Cardiac septum (tissue), 1 donor: ENCODE results near the gene SEMA5A. TPM values are rescaled to one million over a fixed set of nuclear protein-coding genes. Genes with fewer than 3 reads are reported as not detected.
"Not testable (repeated sequence)": the region's sequence is repeated elsewhere in the genome, so short reads cannot be mapped to it uniquely, and the experiment has no call there.

Experiments
- DNase-seq: peaks from one replicate; pipeline ENCODE4 v3.0.0-alpha.2; 2020; ENCODE audit warnings: low spot score
- intact Hi-C: fragments of 100-400 bp; cut with DNase I; formaldehyde crosslinking; loops from one replicate; pipeline ENCODE4 v1.14.0; 2022
- total RNA-seq: library from RNA; stranded (reverse); fragmentation: NEBNext Ultra II Directional; extraction: Animal tissue kit (Norgen Biotek cat#: 25700); gene quantifications from one replicate; pipeline ENCODE4 v1.2.1, GENCODE V29; 2021
- donor health status: DM: no; HTN: no; CAD: no.

Gene SEMA5A
- total RNA-seq, 1 donor from 2014 or later: 75.8 TPM

DNA sequence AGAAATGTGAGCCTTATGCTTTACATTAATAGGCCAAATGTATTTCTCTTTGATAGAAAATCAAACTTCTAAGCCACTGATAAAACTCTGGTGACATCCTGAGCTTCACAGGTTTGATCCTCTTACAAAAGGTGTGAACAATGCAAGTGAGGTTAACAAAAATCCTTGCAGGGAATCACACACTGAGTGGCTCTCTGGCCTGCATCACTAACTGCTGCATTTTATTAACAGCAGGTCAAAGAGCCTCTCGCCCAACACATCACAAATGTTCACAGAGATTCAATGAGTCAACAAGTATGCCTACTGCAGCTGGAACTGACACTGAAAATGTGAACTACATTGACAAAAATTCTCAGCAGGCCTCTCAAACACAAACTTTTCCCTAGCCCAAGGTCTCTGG is 122.3 kb downstream of the SEMA5A start:
- no peak for DNase-seq
- intact Hi-C loops: no loop called here

DNA sequence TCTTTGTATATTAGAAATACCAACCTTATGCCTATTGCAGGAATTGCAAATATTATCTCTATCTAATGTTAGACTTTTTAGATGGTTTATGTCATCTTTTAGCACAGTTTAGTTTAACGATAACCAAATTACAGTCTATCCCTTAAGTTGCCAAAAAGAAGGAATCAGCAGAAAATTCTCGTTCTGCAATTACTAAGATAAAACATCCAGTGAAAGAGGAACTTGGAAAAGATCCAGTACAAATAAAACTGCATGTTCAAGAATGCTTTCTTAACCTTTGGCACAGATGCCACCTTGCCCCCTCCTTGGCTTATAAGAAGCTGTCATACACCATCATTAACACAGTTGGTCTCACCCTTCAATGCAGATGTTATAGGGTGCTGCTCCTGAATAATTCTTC is 124.0 kb downstream of the SEMA5A start:
- intact Hi-C loops: no loop called here

DNA sequence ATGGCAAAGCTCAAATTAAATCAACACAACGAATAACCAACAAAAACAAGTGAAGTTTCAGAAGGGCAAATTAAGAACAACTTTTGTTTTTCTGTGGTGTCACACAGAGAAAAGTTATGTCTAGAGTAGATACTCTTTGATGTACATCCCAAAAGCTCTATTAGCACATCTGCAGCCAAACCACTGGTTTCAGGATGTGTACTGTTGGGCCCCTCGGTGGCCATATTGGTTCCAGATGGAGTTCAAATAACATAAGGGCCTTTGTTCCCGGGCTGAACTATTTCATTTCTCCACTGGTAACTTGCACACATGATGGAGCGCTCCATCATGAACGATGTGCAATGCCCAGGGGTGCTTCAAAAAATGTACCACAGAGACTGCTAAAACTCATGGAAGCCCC is 126.1 kb downstream of the SEMA5A start:
- intact Hi-C loops: no loop called here
- no peak for DNase-seq

More for the DNA sequence above, 124.0 kb downstream of the SEMA5A start:
- DNase-seq: no peak

DNA sequence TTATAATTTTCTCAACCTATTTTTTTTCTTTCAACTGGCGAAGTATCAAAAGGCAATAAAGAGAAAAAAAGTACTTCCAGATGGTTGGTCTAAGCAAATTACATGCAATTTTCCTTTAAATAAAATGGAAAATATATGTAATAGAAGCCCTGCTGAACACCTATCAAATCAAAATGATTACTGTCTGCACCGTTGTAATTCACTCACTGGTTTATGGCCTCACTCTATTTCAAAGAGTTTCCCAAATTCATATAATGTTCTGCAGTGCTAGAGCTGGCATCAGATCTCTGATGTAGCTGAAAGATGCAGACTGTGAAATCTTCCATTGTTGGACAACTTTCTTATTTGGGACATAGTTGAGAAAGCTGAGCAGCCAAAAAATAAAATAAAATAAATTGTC is 130.3 kb downstream of the SEMA5A start:
- DNase-seq: no peak
- intact Hi-C loops: no loop called here

DNA sequence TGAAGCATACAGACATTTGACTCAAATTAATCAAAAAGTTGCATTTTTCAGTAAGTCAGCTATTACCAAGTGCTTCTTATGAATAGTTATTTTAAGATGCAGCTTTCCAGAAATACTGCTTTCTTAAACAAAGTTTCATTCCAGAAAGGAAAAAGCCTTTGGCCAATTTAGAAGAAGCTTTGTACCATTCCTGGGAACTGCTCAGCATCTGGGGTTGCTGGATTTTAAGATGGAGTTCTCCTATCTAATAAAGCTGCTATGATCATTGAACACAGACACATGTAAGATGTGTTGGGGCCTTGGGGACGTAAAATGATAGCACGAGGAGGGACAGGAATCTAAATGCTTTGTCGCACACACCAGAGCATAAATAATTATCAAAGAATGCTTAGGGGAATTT is 130.8 kb downstream of the SEMA5A start:
- intact Hi-C loops: no loop called here
- DNase-seq: no peak

DNA sequence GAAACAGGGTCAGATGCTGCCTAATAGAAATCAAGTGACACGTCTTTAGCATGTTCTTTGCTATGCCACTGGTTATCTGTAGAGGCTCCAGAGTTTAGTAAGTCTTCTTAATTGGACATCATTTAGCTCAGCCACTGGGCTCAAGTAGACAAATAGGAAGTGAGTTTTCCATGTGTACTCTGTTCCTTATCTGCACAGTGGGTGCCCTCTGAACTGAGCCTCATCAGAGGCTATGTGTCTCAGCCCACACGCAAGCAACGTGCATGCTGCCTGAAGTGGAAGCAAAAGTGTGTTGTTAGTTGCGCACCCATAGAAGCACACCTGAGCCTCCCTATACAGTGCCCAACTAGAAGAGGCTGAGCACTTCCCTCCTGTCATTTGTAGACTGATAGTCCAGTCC is 134.7 kb downstream of the SEMA5A start:
- intact Hi-C loops: no loop called here
- DNase-seq: no peak

DNA sequence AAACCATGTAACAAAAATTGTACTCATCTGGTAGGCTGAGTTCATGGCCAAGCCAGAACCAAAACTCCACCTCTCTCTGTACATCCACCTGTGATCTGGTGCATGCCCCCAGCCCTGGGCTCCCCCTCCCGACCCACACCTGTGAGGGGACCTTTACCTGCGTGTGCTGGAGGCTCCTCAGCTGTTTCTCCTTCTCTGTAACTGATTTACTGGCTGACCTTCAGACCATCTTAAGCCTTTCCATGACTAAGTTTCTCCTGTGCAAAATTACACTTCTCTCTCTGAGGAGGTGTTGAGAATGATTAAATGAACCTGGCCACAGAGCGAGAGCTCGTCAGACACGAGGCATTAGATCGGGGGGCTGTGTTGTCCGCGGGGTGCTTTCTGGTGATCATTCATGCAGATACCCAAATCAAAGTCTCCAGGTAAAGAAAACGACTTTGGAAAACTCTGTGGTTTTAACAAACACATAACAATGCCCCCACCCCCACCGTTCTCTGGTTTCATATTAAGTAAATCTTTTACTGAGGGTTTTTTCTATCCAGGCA is 136.4 kb downstream of the SEMA5A start:
- intact Hi-C loops: loop anchor here (5.0 kb wide), 1 partner anchor 42 kb away; no protein-coding TSS in a partner anchor
- no peak for DNase-seq

DNA sequence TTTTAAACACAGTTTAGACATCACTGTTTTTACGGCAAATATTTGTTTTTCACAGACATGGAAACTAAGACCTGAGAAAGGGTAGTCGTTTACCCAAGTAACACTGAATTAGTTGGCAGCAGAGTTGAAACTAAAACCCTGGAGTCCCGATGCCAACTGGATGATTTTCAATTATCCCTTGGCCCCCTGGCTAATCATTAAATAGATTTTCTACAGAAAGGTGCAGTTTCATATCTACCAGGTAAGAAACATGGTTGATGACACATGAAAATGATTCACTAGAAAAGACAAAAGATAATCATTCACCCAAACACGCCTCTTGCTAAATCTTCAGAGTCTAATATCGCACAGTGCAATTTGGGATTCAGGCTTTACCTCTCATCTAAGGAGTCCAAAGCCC is 136.9 kb downstream of the SEMA5A start:
- no peak for DNase-seq

DNA sequence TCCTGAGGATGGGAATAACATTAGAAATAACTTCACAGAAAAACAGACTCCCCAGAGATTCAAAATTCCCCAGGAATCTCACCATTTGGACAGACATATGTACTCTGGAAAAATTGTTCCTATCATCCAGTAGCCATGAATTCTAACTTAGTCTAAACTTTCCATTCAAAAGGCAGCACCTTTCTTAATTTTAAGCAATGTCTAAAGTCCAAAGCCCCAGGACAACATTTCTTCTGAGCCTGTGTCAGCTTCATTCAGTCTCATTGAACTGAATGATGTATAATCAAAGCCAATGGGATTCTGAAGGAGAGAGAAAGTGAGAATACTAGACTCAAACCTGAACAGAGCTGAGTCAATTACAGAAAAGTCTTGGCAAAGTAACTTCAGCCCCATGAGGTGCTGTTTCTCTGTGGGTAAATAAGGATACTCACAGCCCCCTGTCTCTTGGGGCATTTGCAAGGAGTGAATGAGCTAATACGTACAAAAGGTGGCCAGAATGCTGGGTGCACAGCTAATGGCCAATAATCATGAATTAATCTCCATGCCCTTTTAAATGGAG is 140.6 kb downstream of the SEMA5A start:
- no peak for DNase-seq
- intact Hi-C loops: loop anchor here (5.0 kb wide), 1 partner anchor 38 kb away; no protein-coding TSS in a partner anchor

More for the DNA sequence above, 136.9 kb downstream of the SEMA5A start:
- intact Hi-C loops: loop anchor here (5.0 kb wide), 1 partner anchor 42 kb away; no protein-coding TSS in a partner anchor

DNA sequence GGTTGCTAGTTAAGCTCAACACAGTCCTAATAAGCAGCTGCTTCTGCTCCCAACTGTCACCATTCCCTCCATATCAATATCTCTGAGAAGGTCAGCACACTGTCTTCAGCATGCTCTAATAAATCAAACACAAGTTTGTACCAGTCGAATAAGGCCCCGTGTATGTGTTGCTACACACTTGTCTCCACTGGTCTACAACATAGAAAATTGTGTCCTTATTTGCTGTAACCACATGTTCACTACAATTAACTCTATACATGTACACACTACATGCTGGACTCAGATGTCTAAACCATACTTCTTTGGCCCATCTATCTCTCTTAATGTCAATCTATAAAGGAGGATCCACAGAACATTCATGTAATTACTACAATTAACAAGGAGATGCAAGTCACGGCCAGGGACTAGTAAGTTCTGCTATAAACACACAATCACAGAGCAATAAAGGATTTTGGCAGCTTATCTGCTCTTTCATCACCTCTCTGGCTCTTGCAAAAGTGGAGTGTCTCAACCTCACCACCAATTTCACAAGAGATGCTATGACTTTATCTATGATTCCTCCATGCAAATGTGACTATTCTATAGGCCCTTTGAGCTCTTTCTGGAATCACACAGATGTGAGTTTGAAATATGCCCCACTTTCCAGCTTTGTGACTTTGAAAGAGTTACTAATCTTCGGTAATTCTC is 143.9 kb downstream of the SEMA5A start:
- DNase-seq: no peak
- intact Hi-C loops: no loop called here

DNA sequence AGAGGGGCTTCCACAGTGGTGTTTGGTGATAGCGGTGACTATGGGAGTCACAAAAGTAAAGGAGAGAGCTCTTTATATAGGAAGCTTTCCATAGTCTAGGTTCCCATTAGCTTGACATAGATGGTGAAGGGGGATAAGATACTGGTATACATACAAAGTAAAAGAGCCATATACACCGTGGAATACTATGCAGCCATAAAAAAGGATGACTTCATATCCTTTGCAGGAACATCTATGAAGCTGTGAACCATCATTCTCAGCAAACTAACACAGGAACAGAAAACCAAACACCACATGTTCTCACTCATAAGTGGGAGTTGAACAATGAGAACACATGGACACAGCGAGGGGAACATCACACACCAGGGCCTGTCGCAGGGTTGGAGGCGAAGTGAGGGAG is 146.1 kb downstream of the SEMA5A start:
- intact Hi-C loops: not testable (repeated sequence)

DNA sequence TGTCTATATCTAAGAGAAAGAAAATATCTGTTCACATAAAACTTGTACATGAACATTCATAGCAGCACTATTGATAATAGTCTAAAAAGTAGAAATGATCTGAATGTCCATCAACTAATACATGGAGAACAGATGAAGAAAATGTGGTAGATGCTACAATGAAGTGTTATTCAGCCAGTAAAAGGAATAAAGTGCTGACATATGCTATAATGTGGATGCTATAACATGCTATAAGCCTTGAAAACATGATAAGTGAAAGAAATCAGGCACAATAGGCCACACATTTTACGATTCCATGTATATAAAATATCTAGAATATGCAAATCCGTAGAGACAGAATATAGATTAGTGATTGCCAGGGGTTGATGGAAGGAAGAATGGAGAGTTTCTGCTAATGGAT is 146.8 kb downstream of the SEMA5A start:
- no peak for DNase-seq
- intact Hi-C loops: no loop called here

More for the DNA sequence above, 146.1 kb downstream of the SEMA5A start:
- not testable (repeated sequence) for DNase-seq

DNA sequence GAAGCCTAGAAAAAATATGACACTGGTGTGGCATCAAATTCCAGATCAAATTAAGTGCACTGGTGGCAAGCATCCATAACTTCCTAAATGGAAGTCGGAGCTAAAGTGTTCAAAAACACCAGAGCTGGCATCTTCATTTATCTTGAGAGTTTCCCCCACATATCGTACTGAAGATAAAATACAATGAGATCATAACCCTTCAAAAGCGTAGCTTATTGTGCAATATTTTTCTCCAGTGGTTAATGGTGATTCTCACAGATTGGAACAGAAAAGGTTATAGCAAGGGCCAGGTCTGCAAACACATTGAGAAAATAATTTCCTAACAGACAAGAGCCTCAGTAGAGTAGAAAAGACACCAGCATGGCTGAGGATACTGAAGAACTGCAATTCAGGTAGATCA is 147.6 kb downstream of the SEMA5A start:
- intact Hi-C loops: no loop called here

DNA sequence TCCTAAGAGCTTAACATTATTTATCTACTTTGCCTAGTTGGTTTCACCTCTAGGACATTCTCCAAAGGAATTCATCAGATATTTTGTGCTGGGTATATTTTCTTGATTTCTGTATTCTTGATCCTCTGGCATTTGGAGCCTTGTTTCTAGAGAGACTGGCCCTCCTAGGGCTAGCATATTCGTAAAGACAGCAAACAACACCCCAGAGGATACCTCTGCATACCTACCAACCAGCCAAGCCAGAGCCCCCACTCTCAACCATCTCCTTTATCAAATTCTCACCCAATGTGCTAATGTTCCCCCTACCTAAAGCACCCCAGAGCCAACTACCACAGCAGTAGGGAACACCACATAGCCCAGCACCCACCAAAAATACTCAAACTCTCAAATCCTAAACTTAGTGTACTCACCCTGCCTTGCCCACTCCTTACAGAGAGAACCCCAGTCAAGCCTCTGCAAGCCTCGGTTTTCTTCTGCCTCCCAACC is 149.5 kb downstream of the SEMA5A start:
- intact Hi-C loops: no loop called here
- DNase-seq: no peak

More for the DNA sequence above, 147.6 kb downstream of the SEMA5A start:
- DNase-seq: no peak

DNA sequence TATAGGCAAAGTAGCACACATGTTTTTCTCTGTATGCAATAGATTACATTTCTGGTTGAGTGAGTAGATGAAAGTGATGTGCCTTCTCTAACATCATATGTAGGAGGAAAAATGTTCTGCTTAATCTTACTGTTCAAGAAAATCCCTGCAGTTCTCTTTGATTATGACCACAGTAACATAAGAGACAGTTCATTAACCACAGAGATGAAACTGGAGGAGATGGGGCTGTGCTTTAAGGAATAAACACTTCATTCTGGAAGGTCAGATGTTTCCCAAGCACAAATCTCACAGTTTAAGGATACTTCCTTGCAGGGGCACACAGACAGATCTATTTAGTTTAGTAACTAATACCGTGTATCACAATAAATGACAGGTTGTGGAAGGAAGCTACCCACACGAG is 150.2 kb downstream of the SEMA5A start:
- DNase-seq: no peak
- intact Hi-C loops: no loop called here

DNA sequence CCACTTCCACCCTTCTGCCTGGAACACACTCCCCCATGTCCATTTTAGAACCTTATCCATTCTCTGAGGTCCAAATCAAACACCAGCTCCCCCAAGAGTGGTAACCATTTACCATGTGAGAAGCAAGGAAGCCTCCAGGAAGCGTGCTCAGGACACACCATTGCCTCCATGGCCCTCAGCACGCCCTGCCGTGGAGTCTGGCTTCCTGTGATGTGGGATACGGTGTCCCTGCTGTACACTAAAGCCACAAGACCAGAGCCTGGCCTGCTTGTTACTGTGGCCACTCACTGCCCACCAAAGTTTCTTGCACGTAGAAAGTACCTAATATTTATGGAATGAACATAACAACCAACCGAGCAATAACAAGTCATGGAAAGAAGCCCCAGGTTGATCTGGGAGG is 151.7 kb downstream of the SEMA5A start:
- DNase-seq: no peak
- intact Hi-C loops: no loop called here

DNA sequence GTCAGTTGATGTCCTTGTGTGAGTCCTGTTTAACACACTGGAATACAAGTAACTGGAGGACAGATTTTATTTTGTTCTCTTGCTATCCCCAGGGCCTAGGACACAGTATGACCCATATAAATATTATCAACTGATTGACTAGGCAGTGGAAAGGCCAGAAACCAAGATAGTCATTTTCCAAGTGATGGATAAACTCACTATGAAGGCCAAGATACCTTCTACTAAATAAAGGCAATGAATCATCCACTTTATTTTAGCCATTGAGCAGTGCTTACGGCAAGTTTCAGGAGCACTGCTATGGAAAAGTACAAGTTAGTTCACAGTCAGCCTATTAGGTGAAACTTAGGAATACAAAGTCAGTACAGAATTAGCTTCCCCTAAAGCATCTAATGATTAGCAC is 153.2 kb downstream of the SEMA5A start:
- intact Hi-C loops: no loop called here
- no peak for DNase-seq

DNA sequence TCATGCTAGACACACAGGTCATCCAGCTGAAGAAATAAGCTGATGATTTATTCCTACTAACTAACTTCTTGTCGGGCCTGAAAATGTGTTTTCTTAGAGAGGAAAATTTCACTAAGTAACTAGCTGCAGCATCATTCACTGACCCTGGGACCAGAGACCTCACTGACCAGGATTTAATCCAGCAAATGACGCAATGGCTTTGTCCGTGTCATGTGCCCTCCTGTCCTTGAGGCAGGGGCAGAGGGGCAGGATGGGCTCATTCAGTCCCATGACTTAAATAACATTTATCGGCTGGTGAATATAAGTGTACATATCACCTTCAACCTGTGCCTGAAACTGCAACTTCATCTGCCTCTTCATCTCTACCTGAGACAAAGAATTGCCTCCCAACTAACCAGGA is 154.8 kb downstream of the SEMA5A start:
- no peak for DNase-seq
- intact Hi-C loops: no loop called here

DNA sequence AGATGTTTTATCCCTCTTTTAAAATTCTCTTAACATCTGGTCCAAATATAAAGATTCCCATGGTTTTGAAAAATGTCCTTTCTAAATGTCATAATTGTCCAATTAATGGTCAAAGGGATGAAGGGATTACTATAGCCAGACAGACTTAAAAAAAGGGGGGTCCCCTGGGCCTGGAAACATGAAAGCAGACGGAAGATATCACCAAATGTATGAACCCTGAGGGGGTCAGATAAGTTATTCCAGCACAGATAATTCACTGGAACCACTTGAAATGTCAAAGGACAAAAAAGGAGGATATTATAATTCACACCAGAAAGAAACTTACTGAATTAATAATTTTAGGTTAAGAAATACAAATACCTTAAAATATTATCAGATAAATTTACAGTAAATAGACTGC is 155.8 kb downstream of the SEMA5A start:
- intact Hi-C loops: no loop called here
- no peak for DNase-seq

DNA sequence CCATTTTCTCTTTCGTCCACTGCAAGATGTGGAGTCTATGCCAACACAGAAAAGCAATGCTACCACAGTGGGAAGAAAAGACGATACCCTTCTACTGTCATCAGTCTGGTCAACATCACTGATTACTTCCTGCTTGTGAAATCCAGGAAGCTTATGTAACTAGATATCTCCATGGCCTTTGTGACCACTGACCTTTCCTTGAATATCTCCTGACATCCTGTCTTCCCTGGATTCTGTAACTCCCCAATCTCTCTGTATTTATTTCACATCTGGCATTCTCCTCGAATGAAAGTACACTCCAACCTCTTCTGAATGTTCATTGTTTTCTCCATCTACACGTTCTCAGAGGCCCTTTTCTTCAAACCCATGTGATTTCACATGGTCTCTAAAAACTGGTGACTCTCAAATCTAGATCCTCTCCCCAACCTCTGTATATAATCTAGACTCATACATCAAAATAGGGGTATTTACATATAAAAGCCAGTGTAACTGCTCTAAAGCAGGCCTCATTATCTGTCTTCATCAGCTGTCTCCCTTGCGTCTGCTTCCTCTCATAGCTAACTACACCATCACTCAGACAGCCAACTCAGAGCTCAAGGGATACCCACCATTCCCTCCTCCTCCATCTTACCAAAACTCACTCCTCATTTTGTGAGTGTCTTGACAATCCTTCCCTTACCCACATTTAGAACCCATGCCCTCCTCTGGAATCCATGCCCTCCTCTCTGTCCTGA is 156.8 kb downstream of the SEMA5A start:
- no peak for DNase-seq
- intact Hi-C loops: no loop called here
